SKM-1 treated with dmso at 0.1 percent for 144 hours (cell line): ENCODE results near the gene ECSCR.
"Not testable (repeated sequence)": the region's sequence is repeated elsewhere in the genome, so short reads cannot be mapped to it uniquely, and the experiment has no call there.

Experiments
- DNase-seq: peaks from one replicate; lab custom pipeline; 2025; ENCODE audit not compliant: unreplicated experiment; lab: John Stamatoyannopoulos, UW

ECSCR gene

GRCh38 chr5:139446956-139447779 is 15.4 kb downstream of the ECSCR start:
- no peak for DNase-seq

GRCh38 chr5:139445325-139446170 is 17.0 kb downstream of the ECSCR start:
- no peak for DNase-seq

GRCh38 chr5:139443831-139444453 is 18.6 kb downstream of the ECSCR start:
- no peak for DNase-seq

GRCh38 chr5:139440416-139440815 is 22.1 kb downstream of the ECSCR start:
- DNase-seq = not testable (repeated sequence)

- peak; percentile 79 for DNase-seq
Measured at GRCh38 chr5:139439013-139439903, 23.3 kb downstream of the ECSCR start, which contains the start of gene DNAJC18. TSS of gene DNAJC18 (minus strand) at chr5:139439525. CDS start at chr5:139439445, 80 bp downstream.

GRCh38 chr5:139438707-139439012 is 23.9 kb downstream of the ECSCR start:
- DNase-seq = no peak

GRCh38 chr5:139435676-139436075 is 26.9 kb downstream of the ECSCR start:
- DNase-seq = no peak

GRCh38 chr5:139431706-139432105 is 30.8 kb downstream of the ECSCR start:
- no peak for DNase-seq

- no peak for DNase-seq
Measured at GRCh38 chr5:139430015-139430414, 32.5 kb downstream of the ECSCR start.

- DNase-seq = no peak
Measured at GRCh38 chr5:139426203-139426885, 36.2 kb downstream of the ECSCR start.

- DNase-seq = no peak
Measured at GRCh38 chr5:139425497-139425896, 37.0 kb downstream of the ECSCR start.

GRCh38 chr5:139422307-139422893 is 40.1 kb downstream of the ECSCR start:
- peak; percentile 86 for DNase-seq

GRCh38 chr5:139419226-139420192 is 43.0 kb downstream of the ECSCR start:
- no peak for DNase-seq

- DNase-seq = no peak
Measured at GRCh38 chr5:139418793-139419192, 43.8 kb downstream of the ECSCR start.

- DNase-seq = no peak
Measured at GRCh38 chr5:139417214-139417613, 45.3 kb downstream of the ECSCR start.

- DNase-seq = no peak
Measured at GRCh38 chr5:139416651-139417050, 45.9 kb downstream of the ECSCR start.

GRCh38 chr5:139415869-139416268 is 46.7 kb downstream of the ECSCR start:
- no peak for DNase-seq

- DNase-seq = no peak
Measured at GRCh38 chr5:139415221-139415861, 47.2 kb downstream of the ECSCR start.
